Stimulated activated CD4-positive, alpha-beta T cell treated with anti-CD3 and anti-CD28 coated beads, Interleukin-1b, Interleukin-23, amount 100 ng/mL, for 24 hours (primary cell): ENCODE data around the gene NLRP13.

Experiments
- DNase-seq, 4 experiments: peaks; one replicate each; pipeline ENCODE4 v3.0.0-alpha.2; 2020; ENCODE audit warnings: low read depth in 4 of 4, low spot score in 1 of 4

Gene NLRP13

DNA sequence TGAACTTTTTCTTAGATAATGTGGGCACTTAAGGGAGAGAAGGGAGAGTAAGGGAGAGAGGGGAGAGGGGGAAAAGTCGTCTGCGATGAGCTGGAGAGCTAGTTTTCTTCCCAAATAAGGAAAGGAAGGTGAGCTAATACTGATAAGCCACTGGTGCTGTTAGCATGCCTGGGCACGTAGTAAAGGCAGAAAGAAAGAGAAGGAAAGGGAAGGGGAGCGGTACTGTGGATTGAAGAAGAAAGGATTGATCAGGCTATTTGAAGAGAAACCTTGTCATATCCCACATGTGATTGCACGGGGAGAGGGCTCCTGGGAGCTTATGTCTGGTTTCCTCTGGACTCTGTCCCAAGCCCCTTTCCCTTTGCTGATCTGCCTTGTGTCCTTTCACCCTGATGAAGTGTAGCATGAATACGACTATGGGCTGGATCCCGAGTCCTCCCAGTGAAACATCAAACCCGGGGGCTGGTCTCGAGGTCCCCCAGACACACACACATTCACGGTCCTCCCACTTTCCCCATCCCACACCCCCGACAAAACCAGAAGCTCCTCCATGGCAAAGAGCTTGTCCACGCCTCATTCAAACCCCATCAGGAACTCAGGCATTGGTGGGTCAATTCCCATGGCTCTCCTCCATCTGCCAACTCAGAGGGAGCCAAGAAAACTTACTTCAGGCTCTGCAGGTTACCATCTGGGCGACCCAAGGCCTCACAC, 30.6 kb downstream of the NLRP13 start:
- DNase-seq, result no peak

DNA sequence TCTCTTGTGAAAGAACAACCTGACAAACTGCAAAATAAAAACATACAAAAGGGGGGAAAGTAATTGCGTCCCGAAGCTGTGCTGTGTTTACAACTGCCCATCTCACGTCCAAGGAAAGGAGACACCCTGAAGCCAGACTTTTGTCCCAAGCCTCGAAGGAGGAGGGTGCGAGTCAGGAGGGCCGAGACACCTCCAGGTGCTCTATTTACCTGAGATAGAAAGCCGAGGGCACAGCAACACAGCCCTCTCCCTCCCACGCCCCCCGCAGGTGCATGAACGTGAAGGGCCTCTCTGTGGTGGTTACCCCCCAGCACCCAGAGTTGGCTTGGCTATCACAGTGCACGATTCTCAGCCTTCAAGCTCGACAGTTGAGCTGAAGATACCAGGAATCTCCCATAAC, 33.2 kb downstream of the NLRP13 start:
- no peak for DNase-seq

DNA sequence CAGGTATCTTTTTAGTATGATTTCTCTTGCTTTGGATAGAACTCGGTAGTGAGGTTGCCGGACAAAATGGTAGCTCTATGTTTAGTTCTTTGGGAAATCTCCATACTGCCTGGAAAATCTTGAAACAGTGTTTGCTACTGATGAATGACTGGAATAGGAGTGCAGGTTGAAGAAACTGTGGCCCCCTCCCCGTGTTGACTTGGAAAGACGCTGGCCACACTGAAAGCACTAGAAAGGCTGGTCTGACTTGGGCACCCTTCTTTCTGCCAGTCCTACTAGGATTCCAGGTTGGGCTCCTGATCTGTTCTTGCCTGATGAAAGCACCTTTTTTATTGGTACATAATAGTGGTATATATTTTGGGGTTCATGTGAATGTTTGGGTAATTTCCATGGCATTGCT, 49.5 kb downstream of the NLRP13 start:
- DNase-seq, result no peak

DNA sequence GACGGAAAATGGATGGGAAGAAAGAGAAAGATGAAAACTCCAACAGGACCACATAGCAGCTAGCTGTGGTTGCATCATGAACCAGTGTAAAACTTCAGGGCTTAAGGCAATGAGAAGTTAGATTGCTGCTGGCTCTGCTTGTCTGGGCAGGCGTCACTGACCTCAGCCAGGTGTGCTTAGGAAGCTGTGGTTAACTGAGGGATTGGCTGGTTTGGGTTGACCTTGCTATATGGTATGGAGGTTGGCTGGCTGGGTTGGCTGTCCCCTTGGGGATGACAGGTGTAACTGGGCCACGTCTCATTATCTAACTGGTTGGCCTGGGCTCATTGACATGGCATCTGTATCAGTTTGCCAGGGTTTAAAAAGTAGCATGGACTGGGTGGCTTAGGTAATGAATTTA, 54.9 kb downstream of the NLRP13 start:
- DNase-seq, result no peak

DNA sequence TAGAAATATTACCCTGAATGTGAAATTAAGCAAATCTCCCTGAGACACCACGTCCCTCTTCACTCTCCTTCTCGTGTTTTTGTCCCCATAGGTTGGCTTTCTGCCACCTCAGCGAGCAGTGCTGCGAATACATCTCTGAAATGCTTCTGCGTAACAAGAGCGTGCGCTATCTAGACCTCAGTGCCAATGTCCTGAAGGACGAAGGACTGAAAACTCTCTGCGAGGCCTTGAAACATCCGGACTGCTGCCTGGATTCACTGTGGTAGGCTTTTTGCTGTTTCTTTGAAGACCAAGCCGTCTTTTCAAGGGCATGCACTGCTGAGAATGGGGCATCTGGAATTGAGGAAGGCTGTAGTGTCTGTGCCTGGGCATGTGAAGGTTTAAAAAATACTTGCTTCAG, 61.4 kb downstream of the NLRP13 start:
- no peak for DNase-seq

DNA sequence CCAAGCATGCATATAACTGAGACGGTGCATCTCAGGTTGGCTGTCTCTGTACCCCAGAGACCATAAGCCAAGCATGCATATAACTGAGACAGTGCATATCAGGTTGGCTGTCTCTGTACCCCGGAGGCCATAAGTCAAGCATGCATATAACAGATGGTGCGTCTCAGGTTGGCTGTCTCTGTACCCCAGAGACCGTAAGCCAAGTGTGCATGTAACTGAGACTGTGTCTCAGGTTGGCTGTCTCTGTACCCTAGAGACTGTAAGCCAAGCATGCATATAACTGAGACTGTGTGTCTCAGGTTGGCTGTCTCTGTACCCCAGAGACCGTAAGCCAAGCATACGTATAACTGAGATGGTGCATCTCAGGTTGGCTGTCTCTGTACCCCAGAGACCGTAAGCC, 65.0 kb downstream of the NLRP13 start:
- DNase-seq, result no peak

DNA sequence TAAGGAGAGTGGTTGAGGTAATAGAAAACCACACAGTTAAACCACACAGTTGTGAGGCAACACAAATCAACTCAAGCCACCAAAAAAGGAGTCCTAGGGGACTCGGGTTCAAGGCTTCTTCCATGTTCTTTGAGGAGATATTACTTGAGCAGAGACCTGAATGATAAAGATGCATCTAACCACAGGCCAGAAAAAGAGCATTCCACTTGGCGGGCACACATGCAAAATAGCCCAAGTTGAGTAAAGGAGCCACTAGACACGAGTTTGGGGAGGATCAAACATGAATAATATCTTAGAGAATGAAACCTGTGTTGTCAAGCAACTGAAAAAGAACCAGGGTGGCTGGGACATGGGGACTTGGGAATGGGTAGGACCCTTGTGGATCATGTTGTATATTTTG, 65.6 kb downstream of the NLRP13 start:
- no peak for DNase-seq

DNA sequence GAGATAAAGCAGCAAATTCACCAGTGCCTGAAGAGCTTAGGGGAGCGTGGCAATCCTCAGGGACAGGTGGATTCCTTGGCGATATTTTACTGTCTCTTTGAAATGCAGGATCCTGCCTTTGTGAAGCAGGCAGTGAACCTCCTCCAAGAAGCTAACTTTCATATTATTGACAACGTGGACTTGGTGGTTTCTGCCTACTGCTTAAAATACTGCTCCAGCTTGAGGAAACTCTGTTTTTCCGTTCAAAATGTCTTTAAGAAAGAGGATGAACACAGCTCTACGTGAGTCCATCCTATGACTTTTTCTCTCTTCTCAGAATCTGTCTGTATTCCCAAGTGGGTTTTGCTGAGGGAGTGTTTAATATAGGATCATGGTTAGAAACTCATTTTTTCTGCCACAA, 73.2 kb downstream of the NLRP13 start:
- no peak for DNase-seq

DNA sequence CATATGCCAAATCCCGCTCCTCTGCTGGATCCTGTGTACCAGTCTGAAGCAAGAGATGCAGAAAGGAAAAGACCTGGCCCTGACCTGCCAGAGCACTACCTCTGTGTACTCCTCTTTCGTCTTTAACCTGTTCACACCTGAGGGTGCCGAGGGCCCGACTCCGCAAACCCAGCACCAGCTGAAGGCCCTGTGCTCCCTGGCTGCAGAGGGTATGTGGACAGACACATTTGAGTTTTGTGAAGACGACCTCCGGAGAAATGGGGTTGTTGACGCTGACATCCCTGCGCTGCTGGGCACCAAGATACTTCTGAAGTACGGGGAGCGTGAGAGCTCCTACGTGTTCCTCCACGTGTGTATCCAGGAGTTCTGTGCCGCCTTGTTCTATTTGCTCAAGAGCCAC, 73.7 kb downstream of the NLRP13 start:
- no peak for DNase-seq

DNA sequence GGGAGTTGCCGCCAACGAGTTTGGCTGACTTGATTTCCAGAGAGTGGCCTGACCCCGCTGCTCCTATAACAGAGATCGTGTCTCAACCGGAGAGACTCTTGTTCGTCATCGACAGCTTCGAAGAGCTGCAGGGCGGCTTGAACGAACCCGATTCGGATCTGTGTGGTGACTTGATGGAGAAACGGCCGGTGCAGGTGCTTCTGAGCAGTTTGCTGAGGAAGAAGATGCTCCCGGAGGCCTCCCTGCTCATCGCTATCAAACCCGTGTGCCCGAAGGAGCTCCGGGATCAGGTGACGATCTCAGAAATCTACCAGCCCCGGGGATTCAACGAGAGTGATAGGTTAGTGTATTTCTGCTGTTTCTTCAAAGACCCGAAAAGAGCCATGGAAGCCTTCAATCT, 74.2 kb downstream of the NLRP13 start:
- no peak for DNase-seq

DNA sequence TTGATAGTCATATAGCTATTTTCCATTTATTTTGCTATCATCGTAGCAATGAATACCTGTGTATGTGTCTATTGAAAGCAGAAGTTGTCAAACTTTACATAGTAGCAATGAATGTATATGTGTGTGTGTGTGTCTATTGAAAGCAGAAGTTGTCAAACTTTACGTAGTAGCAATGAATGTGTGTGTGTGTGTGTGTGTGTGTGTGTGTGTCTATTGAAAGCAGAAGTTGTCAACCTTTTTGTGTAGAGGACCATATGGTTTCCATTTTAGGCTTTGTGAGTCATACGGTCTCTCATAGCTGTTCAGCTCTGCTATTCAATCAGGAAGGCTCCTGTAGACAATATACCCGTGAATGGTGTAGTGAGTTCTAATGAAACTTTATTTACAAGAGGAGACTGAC, 75.0 kb downstream of the NLRP13 start:
- no peak for DNase-seq

DNA sequence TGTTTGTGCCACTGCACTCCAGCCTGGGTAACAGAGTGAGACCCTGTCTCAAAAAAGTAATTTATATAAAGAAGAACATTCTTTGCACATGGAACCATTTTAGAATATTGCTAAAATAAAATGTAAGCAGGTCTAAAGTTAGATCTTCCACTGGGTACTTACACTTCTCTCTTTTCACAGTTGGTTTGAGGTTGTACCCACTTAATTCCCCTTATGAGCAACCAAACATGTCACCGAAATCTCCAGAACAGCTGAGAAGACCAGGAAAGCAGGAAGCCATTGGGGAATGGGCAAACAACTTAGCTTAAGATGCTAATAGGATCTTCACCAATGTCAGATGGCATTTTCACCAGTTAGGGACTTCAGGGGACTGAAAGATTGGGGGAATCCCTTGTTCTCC, 77.0 kb downstream of the NLRP13 start:
- DNase-seq, result no peak
